HFF-Myc (cell line): ENCODE measurements around the gene LAP3.
A peak's percentile ranks its signal among the peaks of the same experiment; 100 is the strongest.

Experiments used
- DNase-seq: peaks from one replicate; pipeline ENCODE4 v3.0.0-alpha.2; 2011; ENCODE audit warnings: low read depth; ENCODE audit errors: extremely low read depth
- H3K4me3 ChIP-seq: replicated peaks from 2 replicates; pipeline ENCODE4 v1.5.1; 2011; ENCODE audit warnings: low read depth, mild to moderate bottlenecking, control low read depth, low read length
- TF ChIP-seq, protein P1 (sequence below): IDR thresholded peaks from 2 replicates; pipeline ENCODE4 v1.5.1; 2012; ENCODE audit warnings: mild to moderate bottlenecking, low read depth, low read length, control low read depth; ENCODE audit errors: missing control alignments

LAP3 gene

DNA sequence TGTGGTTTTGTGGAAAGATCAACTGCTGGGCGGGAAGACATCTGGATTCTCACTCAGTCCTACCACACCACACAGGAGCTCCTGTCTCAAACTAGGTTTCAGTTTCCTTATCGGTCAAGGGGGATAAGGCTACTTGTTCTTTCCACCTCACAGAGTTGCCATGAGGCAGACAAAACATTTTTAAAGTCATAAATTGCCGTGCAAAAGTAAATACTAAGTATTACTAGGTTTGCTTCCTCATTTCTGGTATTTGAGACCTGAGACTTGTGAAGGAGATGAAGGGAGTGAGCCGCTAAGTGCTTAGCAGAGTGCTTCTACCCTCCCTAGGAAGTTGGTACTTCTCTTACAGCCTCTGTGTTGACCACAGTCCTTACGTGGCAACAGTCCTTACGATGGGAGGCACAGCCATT lies 1.5 kb downstream of the LAP3 start:
- DNase-seq = no peak

DNA sequence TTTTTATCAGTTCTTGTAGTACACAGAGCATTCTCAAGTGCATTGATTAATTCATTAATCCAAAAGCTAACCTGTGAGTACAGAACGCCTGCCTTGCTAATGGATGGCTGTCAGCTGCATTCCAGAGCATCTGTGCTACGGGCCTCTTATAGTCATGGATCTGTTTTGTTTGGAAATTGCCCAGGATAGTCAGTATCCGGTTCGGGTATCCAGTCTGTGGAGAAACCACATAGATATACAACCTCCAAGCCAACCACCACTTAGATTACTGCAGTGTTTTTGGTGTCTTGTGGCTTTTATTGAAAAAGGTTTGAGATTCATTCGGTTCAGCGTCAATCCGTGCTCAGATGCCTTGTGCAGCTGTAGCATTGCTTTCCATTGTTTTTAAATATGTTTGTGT lies 4.0 kb downstream of the LAP3 start:
- DNase-seq = no peak
- H3K4me3 ChIP-seq = no peak overlapping the region
- TF ChIP-seq, protein P1, sequence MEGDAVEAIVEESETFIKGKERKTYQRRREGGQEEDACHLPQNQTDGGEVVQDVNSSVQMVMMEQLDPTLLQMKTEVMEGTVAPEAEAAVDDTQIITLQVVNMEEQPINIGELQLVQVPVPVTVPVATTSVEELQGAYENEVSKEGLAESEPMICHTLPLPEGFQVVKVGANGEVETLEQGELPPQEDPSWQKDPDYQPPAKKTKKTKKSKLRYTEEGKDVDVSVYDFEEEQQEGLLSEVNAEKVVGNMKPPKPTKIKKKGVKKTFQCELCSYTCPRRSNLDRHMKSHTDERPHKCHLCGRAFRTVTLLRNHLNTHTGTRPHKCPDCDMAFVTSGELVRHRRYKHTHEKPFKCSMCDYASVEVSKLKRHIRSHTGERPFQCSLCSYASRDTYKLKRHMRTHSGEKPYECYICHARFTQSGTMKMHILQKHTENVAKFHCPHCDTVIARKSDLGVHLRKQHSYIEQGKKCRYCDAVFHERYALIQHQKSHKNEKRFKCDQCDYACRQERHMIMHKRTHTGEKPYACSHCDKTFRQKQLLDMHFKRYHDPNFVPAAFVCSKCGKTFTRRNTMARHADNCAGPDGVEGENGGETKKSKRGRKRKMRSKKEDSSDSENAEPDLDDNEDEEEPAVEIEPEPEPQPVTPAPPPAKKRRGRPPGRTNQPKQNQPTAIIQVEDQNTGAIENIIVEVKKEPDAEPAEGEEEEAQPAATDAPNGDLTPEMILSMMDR = no peak

More for the DNA sequence above, 1.5 kb downstream of the LAP3 start:
- TF ChIP-seq, protein P1 = no peak
- H3K4me3 ChIP-seq = peak overlapping the region; percentile 73

DNA sequence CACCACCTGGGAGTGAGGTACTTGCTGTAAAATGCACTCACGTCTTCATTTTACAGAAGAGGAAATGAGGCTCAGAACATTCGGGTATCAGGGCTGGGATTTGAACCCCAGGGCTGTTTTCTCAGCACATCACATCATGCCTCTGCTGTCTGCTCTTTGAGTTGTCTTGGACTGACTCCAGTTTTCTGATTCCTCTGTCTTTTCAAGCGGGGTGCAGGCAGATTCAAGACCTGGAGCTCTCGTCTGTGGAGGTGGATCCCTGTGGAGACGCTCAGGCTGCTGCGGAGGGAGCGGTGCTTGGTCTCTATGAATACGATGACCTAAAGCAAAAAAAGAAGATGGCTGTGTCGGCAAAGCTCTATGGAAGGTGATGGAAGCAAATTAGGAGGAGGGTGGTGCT lies 6.3 kb downstream of the LAP3 start:
- no peak overlapping the region for H3K4me3 ChIP-seq
- TF ChIP-seq, protein P1 = no peak
- DNase-seq = no peak

DNA sequence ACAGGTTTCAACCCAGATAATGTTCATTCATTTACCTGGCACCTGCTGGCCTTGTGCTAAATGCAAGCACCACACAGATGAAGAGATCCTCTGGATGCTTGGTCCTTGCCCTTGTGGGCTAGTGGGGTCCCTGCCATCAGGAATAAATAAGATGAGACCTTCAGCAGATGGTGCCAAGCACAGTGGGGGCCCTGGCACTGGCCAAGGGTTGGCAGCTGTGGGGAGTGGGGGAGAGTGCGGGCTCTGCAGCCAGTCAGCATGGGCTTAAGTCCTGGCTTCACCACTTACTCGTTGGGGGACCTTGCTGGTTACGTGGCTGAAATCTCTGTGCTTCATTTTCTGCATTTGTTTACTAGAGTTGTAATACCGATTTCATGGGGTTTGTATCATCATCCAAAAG lies 6.9 kb downstream of the LAP3 start:
- no peak overlapping the region for H3K4me3 ChIP-seq
- TF ChIP-seq, protein P1 = no peak
- DNase-seq = no peak

DNA sequence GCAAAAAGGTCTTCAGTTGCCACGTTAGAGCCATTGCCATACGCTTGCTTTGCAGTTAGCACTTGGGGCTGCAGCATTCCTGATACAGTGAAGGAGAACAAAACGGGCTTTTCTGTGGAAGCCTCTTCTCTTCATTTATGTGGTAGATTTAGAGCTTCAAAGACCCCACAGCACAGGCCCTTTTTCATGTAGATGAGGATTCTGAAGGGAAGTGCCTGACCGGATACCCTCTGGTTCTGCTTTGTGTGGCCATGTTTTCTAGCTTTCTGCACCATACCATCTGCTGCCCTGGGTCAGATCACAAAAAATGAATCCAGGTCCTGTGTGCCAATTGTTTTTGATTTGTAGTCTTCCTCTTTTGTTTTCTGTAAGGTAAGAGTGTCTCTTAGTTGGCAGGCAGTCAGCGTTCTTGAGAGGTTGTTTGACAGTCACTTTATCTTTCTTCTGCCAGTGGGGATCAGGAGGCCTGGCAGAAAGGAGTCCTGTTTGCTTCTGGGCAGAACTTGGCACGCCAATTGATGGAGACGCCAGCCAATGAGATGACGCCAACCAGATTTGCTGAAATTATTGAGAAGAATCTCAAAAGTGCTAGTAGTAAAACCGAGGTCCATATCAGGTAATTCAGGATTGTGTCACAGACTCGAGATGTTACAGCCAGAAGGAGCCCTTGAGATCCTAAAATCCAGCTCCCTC lies 7.7 kb downstream of the LAP3 start:
- TF ChIP-seq, protein P1 = no peak
- no peak for DNase-seq
- H3K4me3 ChIP-seq = no peak overlapping the region

DNA sequence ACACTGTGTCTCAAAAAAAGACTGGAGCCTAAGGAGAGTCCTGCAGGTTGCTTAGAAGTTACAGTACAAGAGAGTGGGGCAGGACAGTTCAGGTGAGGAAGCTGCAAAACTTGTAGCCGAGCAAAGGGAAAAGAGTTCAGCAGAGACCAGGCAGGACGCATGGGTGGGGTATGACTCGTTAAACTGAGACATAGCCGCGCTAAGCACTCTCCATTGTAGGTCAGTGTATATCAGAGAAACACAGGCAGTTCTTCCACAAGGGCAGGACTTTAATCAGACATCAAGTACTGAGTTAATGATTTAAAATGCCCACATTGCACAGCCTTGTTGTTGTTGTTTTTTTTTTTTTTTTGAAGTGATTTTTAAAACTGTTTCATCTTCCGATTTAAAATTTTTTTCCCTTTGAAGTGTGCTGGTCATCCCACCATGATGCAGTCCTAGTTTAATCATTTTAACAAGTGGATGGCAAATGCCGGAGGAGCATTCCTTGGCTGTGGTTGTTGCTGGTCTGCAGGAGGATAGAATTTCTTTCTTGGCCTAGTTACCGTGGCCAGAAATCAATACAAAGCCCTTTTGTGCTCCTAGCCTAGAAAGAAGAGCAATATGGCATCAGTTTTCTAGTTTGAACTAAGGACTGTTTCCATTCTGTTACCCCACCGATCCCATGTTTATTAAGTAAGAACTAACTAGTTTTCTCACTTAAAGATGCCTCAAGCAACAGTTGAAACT lies 10.3 kb downstream of the LAP3 start:
- DNase-seq = no peak
- TF ChIP-seq, protein P1 = no peak
- no peak overlapping the region for H3K4me3 ChIP-seq
